Measurements from ENCODE around the gene SETD4.
"Not testable (repeated sequence)": the region's sequence is repeated elsewhere in the genome, so short reads cannot be mapped to it uniquely, and the experiment has no call there.

Gene SETD4

GRCh38 chr21:36077758-36078157 is 17.4 kb upstream of the SETD4 start:
- no peaks in the 10 kb centered on the region for H3K27me3 ChIP-seq (ENCODE audit: control insufficient read depth in 1 of 2, insufficient read depth in 2 of 2, low read length in 2 of 2)
- H3K4me1 ChIP-seq (ENCODE audit: control insufficient read depth, insufficient read depth, low read length) = peaks cover 4% of the 10 kb centered on the region
- H3K27ac ChIP-seq (ENCODE audit: low read length) = no peak overlapping the region

GRCh38 chr21:36076878-36077655 is 16.7 kb upstream of the SETD4 start:
- H3K4me3 ChIP-seq (ENCODE audit: low read length in 2 of 2) = no peak overlapping the region
- H3K4me1 ChIP-seq (ENCODE audit: control insufficient read depth, insufficient read depth, low read length) = peaks cover 9% of the 10 kb centered on the region
- no peaks in the 10 kb centered on the region for H3K9me3 ChIP-seq (ENCODE audit: control insufficient read depth in 2 of 2, low read length in 2 of 2)
- peaks cover 9 to 12% of the 10 kb centered on the region in 2 donors for H3K36me3 ChIP-seq (ENCODE audit: control insufficient read depth in 2 of 2, insufficient read depth in 2 of 2, low read length in 2 of 2)
- H3K27ac ChIP-seq (ENCODE audit: low read length) = no peak overlapping the region
- no peaks in the 10 kb centered on the region for H3K27me3 ChIP-seq (ENCODE audit: control insufficient read depth in 1 of 2, insufficient read depth in 2 of 2, low read length in 2 of 2)
- no peak overlapping the region for H3K9ac ChIP-seq (ENCODE audit: low read length in 2 of 2)

More at GRCh38 chr21:36077758-36078157, 17.4 kb upstream of the SETD4 start:
- Histone ChIP-seq H3K36me3 (ENCODE audit: control insufficient read depth in 2 of 2, insufficient read depth in 2 of 2, low read length in 2 of 2) (peaks cover 2 to 6% of the 10 kb centered on the region in 2 donors), H3K9me3 (ENCODE audit: control insufficient read depth in 2 of 2, low read length in 2 of 2) (no peaks in the 10 kb centered on the region), H3K4me3 (ENCODE audit: low read length in 2 of 2) (no peak overlapping the region), H3K9ac (ENCODE audit: low read length in 2 of 2) (no peak overlapping the region)

GRCh38 chr21:36075953-36076352 is 15.6 kb upstream of the SETD4 start:
- Histone ChIP-seq H3K9ac (ENCODE audit: low read length in 2 of 2) (no peak overlapping the region), H3K4me1 (ENCODE audit: control insufficient read depth, insufficient read depth, low read length) (peaks cover 16% of the 10 kb centered on the region), H3K27ac (ENCODE audit: low read length) (no peak overlapping the region), H3K9me3 (ENCODE audit: control insufficient read depth in 2 of 2, low read length in 2 of 2) (no peaks in the 10 kb centered on the region), H3K27me3 (ENCODE audit: control insufficient read depth in 1 of 2, insufficient read depth in 2 of 2, low read length in 2 of 2) (no peaks in the 10 kb centered on the region), H3K36me3 (ENCODE audit: control insufficient read depth in 2 of 2, insufficient read depth in 2 of 2, low read length in 2 of 2) (peaks cover 18% of the 10 kb centered on the region in 2 donors), H3K4me3 (ENCODE audit: low read length in 2 of 2) (no peak overlapping the region)

GRCh38 chr21:36075171-36075570 is 14.8 kb upstream of the SETD4 start:
- H3K9me3 ChIP-seq (ENCODE audit: control insufficient read depth in 2 of 2, low read length in 2 of 2) = no peaks in the 10 kb centered on the region
- no peak overlapping the region for H3K27ac ChIP-seq (ENCODE audit: low read length)
- H3K27me3 ChIP-seq (ENCODE audit: control insufficient read depth in 1 of 2, insufficient read depth in 2 of 2, low read length in 2 of 2) = no peaks in the 10 kb centered on the region
- H3K36me3 ChIP-seq (ENCODE audit: control insufficient read depth in 2 of 2, insufficient read depth in 2 of 2, low read length in 2 of 2) = peaks cover 18% of the 10 kb centered on the region in 2 donors
- H3K4me3 ChIP-seq (ENCODE audit: low read length in 2 of 2) = no peak overlapping the region
- peaks cover 23% of the 10 kb centered on the region for H3K4me1 ChIP-seq (ENCODE audit: control insufficient read depth, insufficient read depth, low read length)
- H3K9ac ChIP-seq (ENCODE audit: low read length in 2 of 2) = no peak overlapping the region

- not testable (repeated sequence) for H3K9ac ChIP-seq (ENCODE audit: low read length in 2 of 2); H3K4me3 ChIP-seq (ENCODE audit: low read length in 2 of 2); H3K9me3 ChIP-seq (ENCODE audit: control insufficient read depth in 2 of 2, low read length in 2 of 2); H3K27me3 ChIP-seq (ENCODE audit: control insufficient read depth in 1 of 2, insufficient read depth in 2 of 2, low read length in 2 of 2); H3K27ac ChIP-seq (ENCODE audit: low read length)
- H3K4me1 ChIP-seq (ENCODE audit: control insufficient read depth, insufficient read depth, low read length) = peaks cover 34% of the 10 kb centered on the region
- H3K36me3 ChIP-seq (ENCODE audit: control insufficient read depth in 2 of 2, insufficient read depth in 2 of 2, low read length in 2 of 2) = peaks cover 18% of the 10 kb centered on the region in 2 donors
These were observed 13.6 kb upstream of the SETD4 start for GRCh38 chr21:36073911-36074310.

GRCh38 chr21:36073181-36073580 is 12.9 kb upstream of the SETD4 start:
- H3K27me3 ChIP-seq (ENCODE audit: control insufficient read depth in 1 of 2, insufficient read depth in 2 of 2, low read length in 2 of 2) = no peaks in the 10 kb centered on the region
- H3K36me3 ChIP-seq (ENCODE audit: control insufficient read depth in 2 of 2, insufficient read depth in 2 of 2, low read length in 2 of 2) = peaks cover 18% of the 10 kb centered on the region in 2 donors
- no peak overlapping the region for H3K4me3 ChIP-seq (ENCODE audit: low read length in 2 of 2)
- H3K9me3 ChIP-seq (ENCODE audit: control insufficient read depth in 2 of 2, low read length in 2 of 2) = no peaks in the 10 kb centered on the region
- peaks cover 34% of the 10 kb centered on the region for H3K4me1 ChIP-seq (ENCODE audit: control insufficient read depth, insufficient read depth, low read length)
- H3K27ac ChIP-seq (ENCODE audit: low read length) = no peak overlapping the region
- H3K9ac ChIP-seq (ENCODE audit: low read length in 2 of 2) = peak overlapping the region in 1 of 2 donors; percentile 29

GRCh38 chr21:36072453-36073162 is 12.3 kb upstream of the SETD4 start:
- Histone ChIP-seq H3K4me1 (ENCODE audit: control insufficient read depth, insufficient read depth, low read length) (peaks cover 34% of the 10 kb centered on the region), H3K9ac (ENCODE audit: low read length in 2 of 2) (no peak overlapping the region)

GRCh38 chr21:36070999-36071398 is 10.7 kb upstream of the SETD4 start:
- H3K4me1 ChIP-seq (ENCODE audit: control insufficient read depth, insufficient read depth, low read length) = peaks cover 34% of the 10 kb centered on the region
- H3K36me3 ChIP-seq (ENCODE audit: control insufficient read depth in 2 of 2, insufficient read depth in 2 of 2, low read length in 2 of 2) = peaks cover 18% of the 10 kb centered on the region in 2 donors
- H3K27me3 ChIP-seq (ENCODE audit: control insufficient read depth in 1 of 2, insufficient read depth in 2 of 2, low read length in 2 of 2) = no peaks in the 10 kb centered on the region
- no peak overlapping the region for H3K27ac ChIP-seq (ENCODE audit: low read length)
- peak overlapping the region in 1 of 2 donors; percentile 31 for H3K9ac ChIP-seq (ENCODE audit: low read length in 2 of 2)
- H3K4me3 ChIP-seq (ENCODE audit: low read length in 2 of 2) = peak overlapping the region; percentile 86 to 93
- H3K9me3 ChIP-seq (ENCODE audit: control insufficient read depth in 2 of 2, low read length in 2 of 2) = no peaks in the 10 kb centered on the region

More at GRCh38 chr21:36072453-36073162, 12.3 kb upstream of the SETD4 start:
- Histone ChIP-seq H3K4me3 (ENCODE audit: low read length in 2 of 2) (no peak overlapping the region), H3K9me3 (ENCODE audit: control insufficient read depth in 2 of 2, low read length in 2 of 2) (no peaks in the 10 kb centered on the region), H3K36me3 (ENCODE audit: control insufficient read depth in 2 of 2, insufficient read depth in 2 of 2, low read length in 2 of 2) (peaks cover 18% of the 10 kb centered on the region in 2 donors), H3K27me3 (ENCODE audit: control insufficient read depth in 1 of 2, insufficient read depth in 2 of 2, low read length in 2 of 2) (no peaks in the 10 kb centered on the region), H3K27ac (ENCODE audit: low read length) (no peak overlapping the region)

GRCh38 chr21:36069713-36070583 is 9.6 kb upstream of the SETD4 start, which contains the start of gene CBR1:
CBR1 (plus strand) TSS chr21:36070024; CDS start chr21:36070116, 92 bp downstream.
- H3K9me3 ChIP-seq (ENCODE audit: control insufficient read depth in 2 of 2, low read length in 2 of 2) = no peaks in the 10 kb centered on the region
- peaks cover 34% of the 10 kb centered on the region for H3K4me1 ChIP-seq (ENCODE audit: control insufficient read depth, insufficient read depth, low read length)
- H3K27me3 ChIP-seq (ENCODE audit: control insufficient read depth in 1 of 2, insufficient read depth in 2 of 2, low read length in 2 of 2) = no peaks in the 10 kb centered on the region
- peak within 1 kb of the TSS; percentile 72 to 75 for H3K9ac ChIP-seq (ENCODE audit: low read length in 2 of 2)
- H3K27ac ChIP-seq (ENCODE audit: low read length) = peak within 1 kb of the TSS; percentile 58
- H3K4me3 ChIP-seq (ENCODE audit: low read length in 2 of 2) = peak within 1 kb of the TSS; percentile 86 to 93
- peaks cover 18% of the 10 kb centered on the region in 2 donors for H3K36me3 ChIP-seq (ENCODE audit: control insufficient read depth in 2 of 2, insufficient read depth in 2 of 2, low read length in 2 of 2)

- no peak overlapping the region for H3K9ac ChIP-seq (ENCODE audit: low read length in 2 of 2)
- no peaks in the 10 kb centered on the region for H3K9me3 ChIP-seq (ENCODE audit: control insufficient read depth in 2 of 2, low read length in 2 of 2)
- H3K4me3 ChIP-seq (ENCODE audit: low read length in 2 of 2) = peak overlapping the region; percentile 86 to 93
- peaks cover 18% of the 10 kb centered on the region in 2 donors for H3K36me3 ChIP-seq (ENCODE audit: control insufficient read depth in 2 of 2, insufficient read depth in 2 of 2, low read length in 2 of 2)
- H3K27ac ChIP-seq (ENCODE audit: low read length) = peak overlapping the region; percentile 58
- peaks cover 34% of the 10 kb centered on the region for H3K4me1 ChIP-seq (ENCODE audit: control insufficient read depth, insufficient read depth, low read length)
- no peaks in the 10 kb centered on the region for H3K27me3 ChIP-seq (ENCODE audit: control insufficient read depth in 1 of 2, insufficient read depth in 2 of 2, low read length in 2 of 2)
These were observed 8.5 kb upstream of the SETD4 start for GRCh38 chr21:36068748-36069398.

Data from stomach smooth muscle (tissue), 2 donors.